Smooth muscle cell (in vitro differentiated cells): ENCODE measurements around the gene LRPPRC. TPM values are rescaled to one million over a fixed set of nuclear protein-coding genes. Genes with fewer than 3 reads are reported as not detected.
A peak's percentile ranks its signal among the peaks of the same experiment; 100 is the strongest.

Experiments used
- DNase-seq: peaks from one replicate; lab custom pipeline; 2025; ENCODE audit not compliant: unreplicated experiment; lab: John Stamatoyannopoulos, UW
- H2AFZ ChIP-seq: fragments of 200-600 bp; sonication (generic); 2 replicates; pipeline ENCODE4 v1.6.0; 2016; ENCODE audit warnings: antibody characterized with exemption, low read depth, mild to moderate bottlenecking
- H3F3A ChIP-seq: fragments of 200-600 bp; sonication (generic); 2 replicates; pipeline ENCODE4 v1.6.0; 2017; ENCODE audit warnings: antibody characterized with exemption, low read depth
- H3K27ac ChIP-seq: fragments of 200-600 bp; sonication (generic); 2 replicates; pipeline ENCODE4 v1.5.1; 2016; ENCODE audit warnings: low read depth, mild to moderate bottlenecking
- H3K27me3 ChIP-seq: fragments of 200-600 bp; sonication (generic); 2 replicates; pipeline ENCODE4 v1.6.1; 2016; ENCODE audit warnings: low read depth, mild to moderate bottlenecking
- H3K36me3 ChIP-seq: fragments of 200-600 bp; sonication (generic); 2 replicates; pipeline ENCODE4 v1.5.1; 2016; ENCODE audit warnings: low read depth
- H3K4me1 ChIP-seq: fragments of 200-600 bp; sonication (generic); 2 replicates; pipeline ENCODE4 v1.5.1; 2016; ENCODE audit warnings: low read depth
- H3K4me2 ChIP-seq: fragments of 200-600 bp; sonication (generic); 2 replicates; pipeline ENCODE4 v1.6.0; 2016; ENCODE audit warnings: mild to moderate bottlenecking
- H3K4me3 ChIP-seq: fragments of 200-600 bp; sonication (generic); 2 replicates; pipeline ENCODE4 v1.5.1; 2016; ENCODE audit warnings: mild to moderate bottlenecking
- H3K79me2 ChIP-seq: fragments of 200-600 bp; sonication (generic); 2 replicates; pipeline ENCODE4 v1.6.0; 2016; ENCODE audit warnings: low read depth, mild to moderate bottlenecking
- H3K9ac ChIP-seq: fragments of 200-600 bp; sonication (generic); 2 replicates; pipeline ENCODE4 v1.6.0; 2016; ENCODE audit warnings: low read depth
- H3K9me3 ChIP-seq: fragments of 200-600 bp; sonication (generic); replicated peaks from 2 replicates; pipeline ENCODE4 v1.5.1; 2016; ENCODE audit warnings: low read depth
- H4K20me1 ChIP-seq: fragments of 200-600 bp; sonication (generic); 2 replicates; pipeline ENCODE4 v1.6.0; 2016; ENCODE audit warnings: low read depth
- WGBS: methylation state at CpG from one replicate; pipeline ENCODE4 v1.1.7; 2016; ENCODE audit warnings: low lambda C conversion rate; 5-methylcytosine and 5-hydroxymethylcytosine counted together
- polyA plus RNA-seq: library from polyadenylated mRNA; unstranded; fragments of >200 nt; fragmentation: Nextera tagmentation; extraction: Ambion mirVana; gene quantifications from 2 replicates; pipeline ENCODE4 v1.2.1, GENCODE V29; 2016
- total RNA-seq: library from RNA; depleted of rRNA; stranded (reverse); fragments of >200 nt; gene quantifications from 2 replicates; pipeline ENCODE4 v1.2.3, GENCODE V29; 2014
- TF ChIP-seq, protein P1 (sequence below): fragments of 200-600 bp; sonication (generic); IDR thresholded peaks from 2 replicates; pipeline ENCODE4 v1.5.1; 2017; ENCODE audit warnings: borderline replicate concordance, mild to moderate bottlenecking, antibody characterized with exemption; ENCODE audit not compliant: insufficient read depth, poor library complexity, severe bottlenecking

LRPPRC gene
- total and polyA plus RNA-seq, 2 experiments from 2014 or later: 19.9 to 45.6 TPM

DNA sequence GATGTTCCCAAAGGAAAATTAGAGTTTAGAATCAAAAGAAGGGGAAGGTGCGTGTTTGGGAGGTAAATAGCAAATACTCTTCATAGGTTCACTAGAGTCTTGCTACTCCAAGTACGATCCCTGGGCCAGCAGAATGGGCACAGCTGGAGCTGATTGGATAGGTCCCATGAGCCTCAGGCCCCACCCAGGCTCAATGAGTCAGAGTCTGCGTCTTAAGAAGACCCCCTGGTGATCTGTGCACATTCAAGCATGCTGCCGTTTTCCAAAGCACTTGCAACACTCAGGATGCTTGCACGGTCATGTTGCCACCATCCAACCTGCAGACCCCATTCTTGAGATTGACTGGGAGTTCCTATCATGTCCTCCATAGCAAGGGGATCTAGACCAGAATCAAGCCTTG is 116.5 kb downstream of the LRPPRC start:
- no peaks in the 10 kb centered on the region for H4K20me1 ChIP-seq
- no peak overlapping the region for H3K4me2 ChIP-seq
- no peak for DNase-seq
- no peak overlapping the region for H3K27ac ChIP-seq
- H3K4me1 ChIP-seq: no peaks in the 10 kb centered on the region
- H3K79me2 ChIP-seq: no peaks in the 10 kb centered on the region
- no peaks in the 10 kb centered on the region for H3K36me3 ChIP-seq
- no peak overlapping the region for H3K9ac ChIP-seq
- TF ChIP-seq, protein P1, sequence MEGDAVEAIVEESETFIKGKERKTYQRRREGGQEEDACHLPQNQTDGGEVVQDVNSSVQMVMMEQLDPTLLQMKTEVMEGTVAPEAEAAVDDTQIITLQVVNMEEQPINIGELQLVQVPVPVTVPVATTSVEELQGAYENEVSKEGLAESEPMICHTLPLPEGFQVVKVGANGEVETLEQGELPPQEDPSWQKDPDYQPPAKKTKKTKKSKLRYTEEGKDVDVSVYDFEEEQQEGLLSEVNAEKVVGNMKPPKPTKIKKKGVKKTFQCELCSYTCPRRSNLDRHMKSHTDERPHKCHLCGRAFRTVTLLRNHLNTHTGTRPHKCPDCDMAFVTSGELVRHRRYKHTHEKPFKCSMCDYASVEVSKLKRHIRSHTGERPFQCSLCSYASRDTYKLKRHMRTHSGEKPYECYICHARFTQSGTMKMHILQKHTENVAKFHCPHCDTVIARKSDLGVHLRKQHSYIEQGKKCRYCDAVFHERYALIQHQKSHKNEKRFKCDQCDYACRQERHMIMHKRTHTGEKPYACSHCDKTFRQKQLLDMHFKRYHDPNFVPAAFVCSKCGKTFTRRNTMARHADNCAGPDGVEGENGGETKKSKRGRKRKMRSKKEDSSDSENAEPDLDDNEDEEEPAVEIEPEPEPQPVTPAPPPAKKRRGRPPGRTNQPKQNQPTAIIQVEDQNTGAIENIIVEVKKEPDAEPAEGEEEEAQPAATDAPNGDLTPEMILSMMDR: no peak
- no peak overlapping the region for H2AFZ ChIP-seq
- WGBS: 78% methylated on average over 5 of the region's 5 CpGs
- H3K9me3 ChIP-seq: no peaks in the 10 kb centered on the region
- H3K4me3 ChIP-seq: no peak overlapping the region
- no peaks in the 10 kb centered on the region for H3K27me3 ChIP-seq
- H3F3A ChIP-seq: no peaks in the 10 kb centered on the region

DNA sequence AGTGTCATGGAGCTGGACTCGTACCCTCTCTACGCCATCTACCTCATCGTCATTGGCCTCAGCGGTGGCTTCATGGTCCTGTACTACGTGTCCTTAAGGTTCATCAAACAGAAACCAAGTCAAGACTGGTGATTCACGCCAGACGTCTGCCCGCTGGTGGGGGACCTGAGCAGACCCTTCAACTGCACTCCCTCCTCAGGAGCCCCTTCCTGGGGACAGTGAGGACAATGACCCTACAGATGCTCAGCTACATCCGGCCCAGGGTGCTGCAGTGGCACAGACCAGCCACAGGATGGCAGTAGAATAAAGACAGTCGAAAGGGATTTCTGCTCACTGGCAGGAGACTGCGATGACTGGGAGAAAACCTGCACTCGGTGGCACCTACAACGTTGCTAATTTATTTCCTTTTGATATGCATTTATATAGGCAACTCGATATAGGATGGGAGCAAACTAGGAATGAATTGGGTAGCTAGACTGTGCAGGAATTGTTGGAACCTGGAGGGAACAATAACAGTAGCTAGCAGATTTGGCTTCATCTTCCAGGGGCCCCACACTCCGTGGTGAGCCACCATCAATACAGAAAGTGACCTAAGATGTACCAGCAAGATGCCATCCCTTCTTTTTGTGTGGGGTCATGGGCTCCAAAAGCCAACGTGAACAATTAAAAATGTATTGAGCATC is 117.9 kb downstream of the LRPPRC start:
- no peaks in the 10 kb centered on the region for H3K9me3 ChIP-seq
- H3F3A ChIP-seq: no peaks in the 10 kb centered on the region
- peak; percentile 15 for DNase-seq
- no peaks in the 10 kb centered on the region for H3K4me1 ChIP-seq
- no peak overlapping the region for H3K4me3 ChIP-seq
- TF ChIP-seq, protein P1: peak; percentile 86
- no peak overlapping the region for H2AFZ ChIP-seq
- no peaks in the 10 kb centered on the region for H3K36me3 ChIP-seq
- WGBS: 41% methylated on average over 16 of the region's 16 CpGs
- no peak overlapping the region for H3K4me2 ChIP-seq
- H3K27ac ChIP-seq: no peak overlapping the region
- H3K79me2 ChIP-seq: no peaks in the 10 kb centered on the region
- no peaks in the 10 kb centered on the region for H3K27me3 ChIP-seq
- H4K20me1 ChIP-seq: no peaks in the 10 kb centered on the region
- no peak overlapping the region for H3K9ac ChIP-seq

DNA sequence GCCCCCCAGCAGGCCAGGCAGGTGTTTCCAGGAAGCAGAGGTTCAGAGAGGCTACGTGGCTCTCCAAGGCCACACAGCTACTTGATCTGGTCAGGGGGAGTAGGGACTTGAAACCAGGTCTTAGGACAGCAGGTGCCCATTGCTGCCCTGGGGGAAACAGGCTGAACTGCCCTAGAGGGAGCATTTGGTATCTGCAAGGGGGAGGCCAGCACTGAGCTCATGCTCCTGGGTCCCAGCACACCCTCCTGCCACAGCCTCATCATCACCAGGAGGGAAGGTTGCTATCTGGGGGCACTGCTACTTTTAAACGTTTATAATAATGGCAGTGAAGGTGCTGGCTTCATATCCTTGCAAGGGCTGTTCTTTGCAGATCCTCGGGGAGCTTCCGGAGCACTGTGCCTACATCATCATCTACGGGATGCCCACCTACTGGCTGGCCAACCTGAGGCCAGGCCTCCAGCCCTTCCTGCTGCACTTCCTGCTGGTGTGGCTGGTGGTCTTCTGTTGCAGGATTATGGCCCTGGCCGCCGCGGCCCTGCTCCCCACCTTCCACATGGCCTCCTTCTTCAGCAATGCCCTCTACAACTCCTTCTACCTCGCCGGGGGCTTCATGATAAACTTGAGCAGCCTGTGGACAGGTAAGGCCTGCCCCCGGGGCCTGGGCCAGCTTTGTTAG is 120.9 kb downstream of the LRPPRC start:
- Histone ChIP-seq H2AFZ (no peak overlapping the region), H3K27ac (no peak overlapping the region), H3K9me3 (no peaks in the 10 kb centered on the region), H3K27me3 (peaks cover 19% of the 10 kb centered on the region), H4K20me1 (no peaks in the 10 kb centered on the region), H3K79me2 (no peaks in the 10 kb centered on the region), H3F3A (no peaks in the 10 kb centered on the region), H3K9ac (no peak overlapping the region), H3K4me1 (no peaks in the 10 kb centered on the region), H3K36me3 (no peaks in the 10 kb centered on the region), H3K4me3 (no peak overlapping the region), H3K4me2 (no peak overlapping the region)
- DNase-seq: no peak
- TF ChIP-seq, protein P1: no peak
- WGBS: 86% methylated on average over 11 of the region's 11 CpGs

DNA sequence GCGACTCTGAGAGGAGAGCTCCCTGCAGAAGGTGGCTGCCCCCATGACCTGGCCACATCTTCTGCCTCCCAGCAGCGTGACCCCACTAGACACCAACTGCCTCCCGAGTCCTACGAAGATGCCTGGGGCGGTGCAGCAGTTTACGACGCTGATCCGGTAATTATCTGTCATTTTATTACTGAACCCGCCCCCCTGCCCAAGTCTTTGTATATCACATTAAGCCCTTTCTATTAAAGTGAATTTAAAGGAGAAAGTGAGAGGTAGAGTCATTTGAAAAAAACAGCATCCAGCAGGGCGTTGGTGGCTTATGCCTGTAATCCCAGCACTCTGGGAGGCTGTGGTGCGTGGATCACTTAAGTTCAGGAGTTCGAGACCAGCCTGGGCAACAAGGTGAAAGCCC is 123.6 kb downstream of the LRPPRC start:
- Histone ChIP-seq H3K4me1 (no peaks in the 10 kb centered on the region), H3K27me3 (peaks cover 37% of the 10 kb centered on the region), H3K27ac (no peak overlapping the region), H3K36me3 (no peaks in the 10 kb centered on the region), H4K20me1 (no peaks in the 10 kb centered on the region), H2AFZ (no peak overlapping the region), H3K4me3 (no peak overlapping the region), H3K9me3 (no peaks in the 10 kb centered on the region), H3K79me2 (no peaks in the 10 kb centered on the region), H3K9ac (no peak overlapping the region), H3F3A (no peaks in the 10 kb centered on the region), H3K4me2 (no peak overlapping the region)
- DNase-seq: no peak
- 91% methylated on average over 12 of the region's 12 CpGs for WGBS
- TF ChIP-seq, protein P1: no peak
